ENCODE data around the gene LOC101059915.
A peak's percentile ranks its signal among the peaks of the same experiment; 100 is the strongest.

The LOC101059915 gene

GRCh38 chrX:71619986-71620385 lies 47.4 kb upstream of the LOC101059915 start:
- Histone ChIP-seq H3K27ac (no peak overlapping the region), H3K9me3 (no peaks in the 10 kb centered on the region), H3K27me3 (no peaks in the 10 kb centered on the region), H3K4me3 (no peak overlapping the region), H3K36me3 (no peaks in the 10 kb centered on the region), H3K4me1 (peaks cover 22% of the 10 kb centered on the region)
- intact Hi-C loops (cut with DNase I), result no loop called here
- TF ChIP-seq CTCF (IDR thresholded peaks at IDR 0.05) (no peak), POLR2A (IDR thresholded peaks at IDR 0.05) (no peak), POLR2AphosphoS5 (IDR thresholded peaks at IDR 0.05; ENCODE audit: insufficient read depth in 1 of 2, low read depth in 1 of 2) (no peak)
- no peak for DNase-seq (ENCODE audit: extremely low spot score in 2 of 2)

GRCh38 chrX:71621603-71622002 lies 45.7 kb upstream of the LOC101059915 start:
- no peak for DNase-seq (ENCODE audit: extremely low spot score in 2 of 2)
- H3K36me3 ChIP-seq, result no peaks in the 10 kb centered on the region
- TF ChIP-seq CTCF (IDR thresholded peaks at IDR 0.05), result no peak
- TF ChIP-seq POLR2A (IDR thresholded peaks at IDR 0.05), result no peak
- no peak for TF ChIP-seq POLR2AphosphoS5 (IDR thresholded peaks at IDR 0.05; ENCODE audit: insufficient read depth in 1 of 2, low read depth in 1 of 2)
- H3K4me3 ChIP-seq, result no peak overlapping the region
- intact Hi-C loops (cut with DNase I), result no loop called here
- H3K27me3 ChIP-seq, result no peaks in the 10 kb centered on the region
- H3K4me1 ChIP-seq, result peaks cover 22% of the 10 kb centered on the region
- H3K9me3 ChIP-seq, result no peaks in the 10 kb centered on the region
- no peak overlapping the region for H3K27ac ChIP-seq

- TF ChIP-seq CTCF (IDR thresholded peaks at IDR 0.05) (no peak), POLR2AphosphoS5 (IDR thresholded peaks at IDR 0.05; ENCODE audit: insufficient read depth in 1 of 2, low read depth in 1 of 2) (no peak), POLR2A (IDR thresholded peaks at IDR 0.05) (no peak)
- DNase-seq (ENCODE audit: extremely low spot score in 2 of 2), result no peak
- Histone ChIP-seq H3K4me3 (no peak overlapping the region), H3K9me3 (no peaks in the 10 kb centered on the region), H3K4me1 (peaks cover 22% of the 10 kb centered on the region), H3K36me3 (no peaks in the 10 kb centered on the region), H3K27ac (peak overlapping the region; percentile 76), H3K27me3 (no peaks in the 10 kb centered on the region)
- intact Hi-C loops (cut with DNase I), result no loop called here
Observed at GRCh38 chrX:71622032-71622575, 45.2 kb upstream of the LOC101059915 start.

GRCh38 chrX:71622576-71623450 lies 44.5 kb upstream of the LOC101059915 start:
- no peaks in the 10 kb centered on the region for H3K36me3 ChIP-seq
- H3K27ac ChIP-seq, result peak overlapping the region; percentile 76
- intact Hi-C loops (cut with DNase I), result no loop called here
- no peak overlapping the region for H3K4me3 ChIP-seq
- peaks cover 22% of the 10 kb centered on the region for H3K4me1 ChIP-seq
- H3K27me3 ChIP-seq, result no peaks in the 10 kb centered on the region
- no peak for DNase-seq (ENCODE audit: extremely low spot score in 2 of 2)
- TF ChIP-seq POLR2AphosphoS5 (IDR thresholded peaks at IDR 0.05; ENCODE audit: insufficient read depth in 1 of 2, low read depth in 1 of 2), result peak in 1 of 2 donors; percentile 60
- TF ChIP-seq POLR2A (IDR thresholded peaks at IDR 0.05), result no peak
- H3K9me3 ChIP-seq, result no peaks in the 10 kb centered on the region

- no peak for TF ChIP-seq POLR2A (IDR thresholded peaks at IDR 0.05)
- no peak for TF ChIP-seq CTCF (IDR thresholded peaks at IDR 0.05)
- no peak for TF ChIP-seq POLR2AphosphoS5 (IDR thresholded peaks at IDR 0.05; ENCODE audit: insufficient read depth in 1 of 2, low read depth in 1 of 2)
- no peaks in the 10 kb centered on the region for H3K27me3 ChIP-seq
- peaks cover 22% of the 10 kb centered on the region for H3K4me1 ChIP-seq
- intact Hi-C loops (cut with DNase I), result no loop called here
- DNase-seq (ENCODE audit: extremely low spot score in 2 of 2), result no peak
- H3K9me3 ChIP-seq, result no peaks in the 10 kb centered on the region
- no peak overlapping the region for H3K27ac ChIP-seq
- no peaks in the 10 kb centered on the region for H3K36me3 ChIP-seq
- no peak overlapping the region for H3K4me3 ChIP-seq
Observed at GRCh38 chrX:71623714-71624113, 43.6 kb upstream of the LOC101059915 start.

All from vagina (tissue), 2 donors.